H1 (cell line): Measurements from ENCODE around the gene HTRA1. TPM values are rescaled to one million over a fixed set of nuclear protein-coding genes. Genes with fewer than 3 reads are reported as not detected.

Experiments
- TAF1 ChIP-seq: IDR thresholded peaks from 2 replicates; pipeline ENCODE4 v1.6.1; 2011; ENCODE audit warnings: mild to moderate bottlenecking, low read depth, low read length
- TBP ChIP-seq: IDR thresholded peaks from 2 replicates; pipeline ENCODE4 v1.6.1; 2011; ENCODE audit warnings: low read depth, low read length, improper control_type of control experiment
- YY1 ChIP-seq: IDR thresholded peaks from 2 replicates; pipeline ENCODE4 v1.6.1; 2011; ENCODE audit warnings: low read depth, mild to moderate bottlenecking, low read length
- polyA plus RNA-seq, 7 experiments: library from polyadenylated mRNA; depleted of rRNA in 3 of 7; stranded (reverse) in 5 of 7; unstranded in 2 of 7; fragments of >200 nt in 5 of 7; fragments of 200-250 nt in 2 of 7; gene quantifications; 1 replicate in 5 of 7; 2 replicates in 1 of 7; 4 replicates in 1 of 7; pipeline versions ENCODE4 v1.2.1 to v1.2.3, GENCODE V29; 2011 to 2013; ENCODE audit warnings: missing spikeins in 2 of 7, mixed read lengths in 2 of 7
- total RNA-seq: library from RNA; stranded (reverse); fragmentation: NEBNext Ultra II Directional; extraction: Animal tissue kit (Norgen Biotek cat#: 25700); gene quantifications from 2 replicates; pipeline ENCODE4 v1.2.1, GENCODE V29; 2021

HTRA1 gene
- total and polyA plus RNA-seq, 2 of the 8 experiments (the other 6 are each of a cell fraction or from before 2014, with no cell fraction given) = 15.8 to 20.1 TPM

DNA sequence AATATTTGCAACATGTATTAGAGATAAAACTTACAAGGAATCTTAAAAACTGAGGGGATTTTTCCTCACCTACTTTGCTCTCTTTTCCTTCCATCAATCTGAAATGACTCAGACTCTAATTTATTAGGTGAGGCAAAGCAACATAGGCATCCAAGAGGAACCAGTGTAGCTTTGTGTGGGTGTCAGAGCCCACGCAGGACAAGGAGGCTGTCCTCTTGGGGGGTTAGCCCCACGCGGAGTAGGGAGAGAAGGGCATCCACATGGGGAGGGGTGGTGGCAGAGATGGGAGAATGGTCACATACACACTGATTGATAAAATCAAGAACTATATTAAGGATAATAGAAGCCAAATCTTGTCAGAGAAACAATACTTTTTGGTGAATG lies 40.7 kb upstream of the HTRA1 start (continued):
- no peak for TF ChIP-seq YY1
- no peak for TF ChIP-seq TBP
- TF ChIP-seq TAF1 = no peak
